Measurements from ENCODE around the gene PLPP7.

DNA sequence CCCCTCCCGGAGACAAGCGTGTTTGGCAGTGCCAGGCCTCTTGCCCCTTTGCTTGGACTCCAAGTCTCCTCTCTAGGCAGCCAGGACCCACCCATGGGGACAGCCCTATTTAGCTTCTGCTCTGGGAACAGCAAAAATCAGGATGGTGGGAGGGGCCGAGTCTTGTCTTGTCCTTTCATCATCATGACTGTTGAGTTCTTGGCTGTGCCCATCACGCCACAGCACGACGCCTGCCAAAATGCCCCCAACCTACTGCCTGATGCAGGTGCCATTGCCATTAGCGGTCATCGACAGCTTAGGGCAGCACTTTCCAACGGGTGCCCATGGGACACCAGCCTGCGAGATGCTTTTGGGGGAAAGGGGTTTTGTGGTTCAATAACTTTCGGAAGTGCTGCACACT lies 18.9 kb downstream of the PLPP7 start:
- TF ChIP-seq, protein P1, sequence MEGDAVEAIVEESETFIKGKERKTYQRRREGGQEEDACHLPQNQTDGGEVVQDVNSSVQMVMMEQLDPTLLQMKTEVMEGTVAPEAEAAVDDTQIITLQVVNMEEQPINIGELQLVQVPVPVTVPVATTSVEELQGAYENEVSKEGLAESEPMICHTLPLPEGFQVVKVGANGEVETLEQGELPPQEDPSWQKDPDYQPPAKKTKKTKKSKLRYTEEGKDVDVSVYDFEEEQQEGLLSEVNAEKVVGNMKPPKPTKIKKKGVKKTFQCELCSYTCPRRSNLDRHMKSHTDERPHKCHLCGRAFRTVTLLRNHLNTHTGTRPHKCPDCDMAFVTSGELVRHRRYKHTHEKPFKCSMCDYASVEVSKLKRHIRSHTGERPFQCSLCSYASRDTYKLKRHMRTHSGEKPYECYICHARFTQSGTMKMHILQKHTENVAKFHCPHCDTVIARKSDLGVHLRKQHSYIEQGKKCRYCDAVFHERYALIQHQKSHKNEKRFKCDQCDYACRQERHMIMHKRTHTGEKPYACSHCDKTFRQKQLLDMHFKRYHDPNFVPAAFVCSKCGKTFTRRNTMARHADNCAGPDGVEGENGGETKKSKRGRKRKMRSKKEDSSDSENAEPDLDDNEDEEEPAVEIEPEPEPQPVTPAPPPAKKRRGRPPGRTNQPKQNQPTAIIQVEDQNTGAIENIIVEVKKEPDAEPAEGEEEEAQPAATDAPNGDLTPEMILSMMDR (IDR thresholded peaks at IDR 0.05), result no peak
- no peak for TF ChIP-seq POLR2A (IDR thresholded peaks at IDR 0.05)
